Measurements from ENCODE around the gene DUSP6.

DNA sequence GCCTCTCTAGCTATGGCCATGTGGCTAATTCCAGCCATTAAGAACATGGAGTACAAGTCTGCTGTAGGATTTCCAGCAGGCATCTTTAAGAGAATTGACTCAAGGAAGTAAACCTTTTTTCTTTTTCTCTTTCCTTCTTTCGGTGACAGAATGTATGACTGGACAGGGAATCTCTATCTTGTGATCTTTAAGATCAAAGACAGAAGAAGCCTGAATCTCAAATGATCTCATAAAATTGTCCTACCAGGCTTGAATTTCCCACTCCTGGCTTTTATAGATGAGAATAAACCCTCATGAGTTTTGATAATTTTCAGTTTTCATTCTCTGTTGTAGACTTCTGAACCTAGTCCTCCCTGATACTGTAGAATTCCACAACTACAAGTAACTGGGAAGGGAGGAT lies 11.4 kb downstream of the DUSP6 start:
- no peak for TF ChIP-seq POLR2A (IDR thresholded peaks at IDR 0.05)
- TF ChIP-seq, protein P1, sequence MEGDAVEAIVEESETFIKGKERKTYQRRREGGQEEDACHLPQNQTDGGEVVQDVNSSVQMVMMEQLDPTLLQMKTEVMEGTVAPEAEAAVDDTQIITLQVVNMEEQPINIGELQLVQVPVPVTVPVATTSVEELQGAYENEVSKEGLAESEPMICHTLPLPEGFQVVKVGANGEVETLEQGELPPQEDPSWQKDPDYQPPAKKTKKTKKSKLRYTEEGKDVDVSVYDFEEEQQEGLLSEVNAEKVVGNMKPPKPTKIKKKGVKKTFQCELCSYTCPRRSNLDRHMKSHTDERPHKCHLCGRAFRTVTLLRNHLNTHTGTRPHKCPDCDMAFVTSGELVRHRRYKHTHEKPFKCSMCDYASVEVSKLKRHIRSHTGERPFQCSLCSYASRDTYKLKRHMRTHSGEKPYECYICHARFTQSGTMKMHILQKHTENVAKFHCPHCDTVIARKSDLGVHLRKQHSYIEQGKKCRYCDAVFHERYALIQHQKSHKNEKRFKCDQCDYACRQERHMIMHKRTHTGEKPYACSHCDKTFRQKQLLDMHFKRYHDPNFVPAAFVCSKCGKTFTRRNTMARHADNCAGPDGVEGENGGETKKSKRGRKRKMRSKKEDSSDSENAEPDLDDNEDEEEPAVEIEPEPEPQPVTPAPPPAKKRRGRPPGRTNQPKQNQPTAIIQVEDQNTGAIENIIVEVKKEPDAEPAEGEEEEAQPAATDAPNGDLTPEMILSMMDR (IDR thresholded peaks at IDR 0.05), result no peak

Data from transverse colon (tissue), 3 donors.